Neural cell (in vitro differentiated cells): Measurements from ENCODE around the gene PKNOX2. TPM values are rescaled to one million over a fixed set of nuclear protein-coding genes. Genes with fewer than 3 reads are reported as not detected.

Source experiments
- H2AFZ ChIP-seq: fragments of 200-600, 300-800 bp; sonication (generic), shearing (Covaris generic); 2 replicates; pipeline ENCODE4 v1.6.0; 2014; ENCODE audit warnings: low read depth, mild to moderate bottlenecking, antibody characterized with exemption, low read length, moderate library complexity
- H3F3A ChIP-seq: fragments of 200-600 bp; shearing (Covaris generic); 2 replicates; pipeline ENCODE4 v1.6.1; 2016; ENCODE audit warnings: mild to moderate bottlenecking, moderate library complexity, mixed read lengths, antibody characterized with exemption, low read length; ENCODE audit not compliant: insufficient read depth, poor library complexity, severe bottlenecking
- H3K27ac ChIP-seq: fragments of 200-600, 300-800 bp; sonication (generic), shearing (Covaris generic); 2 replicates; pipeline ENCODE4 v1.5.1; 2014; ENCODE audit warnings: mild to moderate bottlenecking, low read length, moderate library complexity
- H3K27me3 ChIP-seq: fragments of 300-800, 200-600 bp; sonication (generic), shearing (Covaris generic); 2 replicates; pipeline ENCODE4 v1.6.0; 2014; ENCODE audit warnings: mild to moderate bottlenecking, low read depth, low read length, moderate library complexity; ENCODE audit not compliant: insufficient read depth
- H3K36me3 ChIP-seq: fragments of 300-800, 200-600 bp; sonication (generic), shearing (Covaris generic); 2 replicates; pipeline ENCODE4 v1.5.1; 2014; ENCODE audit warnings: mild to moderate bottlenecking, antibody characterized with exemption, low read length, moderate library complexity; ENCODE audit not compliant: insufficient read depth
- H3K4me2 ChIP-seq: fragments of 300-800, 200-600 bp; sonication (generic), shearing (Covaris generic); 2 replicates; pipeline ENCODE4 v1.6.0; 2014; ENCODE audit warnings: mild to moderate bottlenecking, low read length
- H3K4me3 ChIP-seq: fragments of 300-800, 200-600 bp; sonication (generic), shearing (Covaris generic); 2 replicates; pipeline ENCODE4 v1.5.1; 2014; ENCODE audit warnings: mild to moderate bottlenecking, low read length, moderate library complexity
- H3K79me2 ChIP-seq: fragments of 200-600 bp; shearing (Covaris generic); replicated peaks from 2 replicates; pipeline ENCODE4 v1.6.0; 2014; ENCODE audit warnings: mild to moderate bottlenecking, low read length, moderate library complexity; ENCODE audit not compliant: insufficient read depth
- H3K9ac ChIP-seq: fragments of 300-800, 200-600 bp; sonication (generic), shearing (Covaris generic); 2 replicates; pipeline ENCODE4 v1.6.1; 2016; ENCODE audit warnings: mild to moderate bottlenecking, low read length, mixed read lengths
- H3K9me2 ChIP-seq: fragments of 200-600 bp; shearing (Covaris generic); 2 replicates; pipeline ENCODE4 v1.6.1; 2016; ENCODE audit warnings: mild to moderate bottlenecking, low read length, mixed read lengths; ENCODE audit not compliant: insufficient read depth
- H3K9me3 ChIP-seq: fragments of 200-600, 300-800 bp; sonication (generic), shearing (Covaris generic); 2 replicates; pipeline ENCODE4 v1.6.1; 2016; ENCODE audit warnings: mild to moderate bottlenecking, mixed run types, low read length, moderate library complexity, mixed read lengths
- H4K20me1 ChIP-seq: fragments of 200-600 bp; shearing (Covaris generic); 2 replicates; pipeline ENCODE4 v1.6.1; 2016; ENCODE audit warnings: mild to moderate bottlenecking, mixed run types; ENCODE audit not compliant: insufficient read depth
- EP300 ChIP-seq: fragments of 450-650 bp; conservative IDR thresholded peaks from 2 replicates; pipeline ENCODE4 v1.6.1; 2014; ENCODE audit warnings: antibody characterized with exemption, mild to moderate bottlenecking, moderate library complexity; ENCODE audit not compliant: poor library complexity, severe bottlenecking
- EZH2 ChIP-seq: fragments of 200-600, 300-800 bp; shearing (Covaris generic), sonication (generic); IDR thresholded peaks from 2 replicates; pipeline ENCODE4 v1.6.1; 2014; ENCODE audit warnings: antibody characterized with exemption, low read length, borderline replicate concordance, mild to moderate bottlenecking; ENCODE audit not compliant: insufficient read depth, poor library complexity, severe bottlenecking
- MXI1 ChIP-seq: fragments of 450-650 bp; conservative IDR thresholded peaks from 2 replicates; pipeline ENCODE4 v1.6.1; 2014; ENCODE audit warnings: antibody characterized with exemption, mild to moderate bottlenecking; ENCODE audit not compliant: poor library complexity, severe bottlenecking
- POLR2AphosphoS5 ChIP-seq: IDR thresholded peaks from 2 replicates; pipeline ENCODE4 v1.6.1; 2012
- RAD21 ChIP-seq: fragments of 450-650 bp; conservative IDR thresholded peaks from 2 replicates; pipeline ENCODE4 v1.6.1; 2014; ENCODE audit warnings: antibody characterized with exemption, mild to moderate bottlenecking, moderate library complexity
- SMC3 ChIP-seq: fragments of 450-650 bp; conservative IDR thresholded peaks from 2 replicates; pipeline ENCODE4 v1.6.1; 2014; ENCODE audit warnings: antibody characterized with exemption, mild to moderate bottlenecking, moderate library complexity; ENCODE audit not compliant: poor library complexity
- TAF1 ChIP-seq: IDR thresholded peaks from 2 replicates; pipeline ENCODE4 v1.6.1; 2012; ENCODE audit warnings: low read depth
- polyA plus RNA-seq: library from polyadenylated mRNA; depleted of rRNA; stranded (reverse); fragments of >200 nt; gene quantifications from 2 replicates; pipeline ENCODE4 v1.2.3, GENCODE V29; 2014
- TF ChIP-seq, protein P1 (sequence below): fragments of 450-650 bp; IDR thresholded peaks from 2 replicates; pipeline ENCODE4 v1.5.1; 2014; ENCODE audit warnings: antibody characterized with exemption, mild to moderate bottlenecking, moderate library complexity; ENCODE audit not compliant: poor library complexity, severe bottlenecking
- TF ChIP-seq, protein P2 (sequence below): IDR thresholded peaks from 2 replicates; pipeline ENCODE4 v1.6.1; 2012; ENCODE audit warnings: borderline replicate concordance

Gene PKNOX2
- polyA plus RNA-seq, 1 donor from 2014 or later: 0.99 TPM

DNA sequence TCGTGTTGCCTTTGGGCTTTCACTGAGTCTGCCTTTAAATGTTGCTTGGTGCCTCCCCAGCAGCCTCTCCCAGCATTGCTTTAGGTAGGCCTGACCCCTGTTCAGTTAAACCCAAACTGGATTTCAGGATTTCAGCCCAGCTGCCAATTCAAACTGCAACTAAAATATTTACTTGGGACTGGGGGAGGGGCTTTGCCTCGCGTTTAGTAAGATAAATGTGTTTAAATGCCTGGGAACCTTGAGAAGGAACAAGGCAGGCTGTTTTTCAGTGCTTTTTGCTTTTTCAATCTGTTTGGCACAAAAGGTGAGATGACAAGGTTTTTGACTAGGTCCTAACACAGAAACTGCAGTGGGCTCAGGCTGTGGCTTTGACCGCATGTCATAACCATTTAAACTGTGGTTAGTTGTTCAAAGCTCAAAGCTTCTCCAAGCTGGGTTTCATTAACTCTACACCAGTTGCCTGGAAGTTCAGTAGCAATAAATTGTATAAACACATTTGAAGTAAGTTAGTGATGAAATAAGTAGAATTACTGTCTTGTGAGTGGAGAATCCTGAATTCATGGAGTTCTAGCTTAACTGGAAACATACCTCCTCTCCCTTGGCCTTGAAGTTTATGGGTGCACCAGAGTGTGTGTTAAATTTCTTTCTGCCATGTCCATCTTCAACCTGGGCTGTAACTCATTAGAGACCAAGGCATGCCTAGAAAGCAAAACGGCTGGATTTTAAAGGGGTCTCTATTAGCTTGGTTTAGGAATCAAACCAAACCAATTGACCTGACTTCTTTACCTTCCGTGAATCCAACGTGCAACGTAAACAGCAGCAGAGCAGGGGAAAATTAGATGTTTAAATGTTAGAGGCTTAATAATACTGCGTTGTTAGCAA is 3.6 kb downstream of the PKNOX2 start:
- Histone ChIP-seq H3K4me2 (peak overlapping the region; percentile 71), H3K9ac (peak overlapping the region; percentile 95), H3K9me3 (no peaks in the 10 kb centered on the region), H3K4me3 (peak overlapping the region; percentile 97), H3K36me3 (no peaks in the 10 kb centered on the region), H3K9me2 (no peaks in the 10 kb centered on the region), H3K27me3 (no peaks in the 10 kb centered on the region), H2AFZ (no peak overlapping the region), H3F3A (peaks cover 13% of the 10 kb centered on the region), H4K20me1 (no peaks in the 10 kb centered on the region), H3K27ac (peak overlapping the region; percentile 1), H3K79me2 (peaks cover 46% of the 10 kb centered on the region)
- no peak for TF ChIP-seq MXI1
- no peak for TF ChIP-seq RAD21
- TF ChIP-seq TAF1: no peak
- no peak for TF ChIP-seq SMC3
- no peak for TF ChIP-seq EZH2
- no peak for TF ChIP-seq EP300
- TF ChIP-seq, protein P1, sequence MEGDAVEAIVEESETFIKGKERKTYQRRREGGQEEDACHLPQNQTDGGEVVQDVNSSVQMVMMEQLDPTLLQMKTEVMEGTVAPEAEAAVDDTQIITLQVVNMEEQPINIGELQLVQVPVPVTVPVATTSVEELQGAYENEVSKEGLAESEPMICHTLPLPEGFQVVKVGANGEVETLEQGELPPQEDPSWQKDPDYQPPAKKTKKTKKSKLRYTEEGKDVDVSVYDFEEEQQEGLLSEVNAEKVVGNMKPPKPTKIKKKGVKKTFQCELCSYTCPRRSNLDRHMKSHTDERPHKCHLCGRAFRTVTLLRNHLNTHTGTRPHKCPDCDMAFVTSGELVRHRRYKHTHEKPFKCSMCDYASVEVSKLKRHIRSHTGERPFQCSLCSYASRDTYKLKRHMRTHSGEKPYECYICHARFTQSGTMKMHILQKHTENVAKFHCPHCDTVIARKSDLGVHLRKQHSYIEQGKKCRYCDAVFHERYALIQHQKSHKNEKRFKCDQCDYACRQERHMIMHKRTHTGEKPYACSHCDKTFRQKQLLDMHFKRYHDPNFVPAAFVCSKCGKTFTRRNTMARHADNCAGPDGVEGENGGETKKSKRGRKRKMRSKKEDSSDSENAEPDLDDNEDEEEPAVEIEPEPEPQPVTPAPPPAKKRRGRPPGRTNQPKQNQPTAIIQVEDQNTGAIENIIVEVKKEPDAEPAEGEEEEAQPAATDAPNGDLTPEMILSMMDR: no peak
- TF ChIP-seq POLR2AphosphoS5: no peak
- TF ChIP-seq, protein P2, sequence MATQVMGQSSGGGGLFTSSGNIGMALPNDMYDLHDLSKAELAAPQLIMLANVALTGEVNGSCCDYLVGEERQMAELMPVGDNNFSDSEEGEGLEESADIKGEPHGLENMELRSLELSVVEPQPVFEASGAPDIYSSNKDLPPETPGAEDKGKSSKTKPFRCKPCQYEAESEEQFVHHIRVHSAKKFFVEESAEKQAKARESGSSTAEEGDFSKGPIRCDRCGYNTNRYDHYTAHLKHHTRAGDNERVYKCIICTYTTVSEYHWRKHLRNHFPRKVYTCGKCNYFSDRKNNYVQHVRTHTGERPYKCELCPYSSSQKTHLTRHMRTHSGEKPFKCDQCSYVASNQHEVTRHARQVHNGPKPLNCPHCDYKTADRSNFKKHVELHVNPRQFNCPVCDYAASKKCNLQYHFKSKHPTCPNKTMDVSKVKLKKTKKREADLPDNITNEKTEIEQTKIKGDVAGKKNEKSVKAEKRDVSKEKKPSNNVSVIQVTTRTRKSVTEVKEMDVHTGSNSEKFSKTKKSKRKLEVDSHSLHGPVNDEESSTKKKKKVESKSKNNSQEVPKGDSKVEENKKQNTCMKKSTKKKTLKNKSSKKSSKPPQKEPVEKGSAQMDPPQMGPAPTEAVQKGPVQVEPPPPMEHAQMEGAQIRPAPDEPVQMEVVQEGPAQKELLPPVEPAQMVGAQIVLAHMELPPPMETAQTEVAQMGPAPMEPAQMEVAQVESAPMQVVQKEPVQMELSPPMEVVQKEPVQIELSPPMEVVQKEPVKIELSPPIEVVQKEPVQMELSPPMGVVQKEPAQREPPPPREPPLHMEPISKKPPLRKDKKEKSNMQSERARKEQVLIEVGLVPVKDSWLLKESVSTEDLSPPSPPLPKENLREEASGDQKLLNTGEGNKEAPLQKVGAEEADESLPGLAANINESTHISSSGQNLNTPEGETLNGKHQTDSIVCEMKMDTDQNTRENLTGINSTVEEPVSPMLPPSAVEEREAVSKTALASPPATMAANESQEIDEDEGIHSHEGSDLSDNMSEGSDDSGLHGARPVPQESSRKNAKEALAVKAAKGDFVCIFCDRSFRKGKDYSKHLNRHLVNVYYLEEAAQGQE: no peak

DNA sequence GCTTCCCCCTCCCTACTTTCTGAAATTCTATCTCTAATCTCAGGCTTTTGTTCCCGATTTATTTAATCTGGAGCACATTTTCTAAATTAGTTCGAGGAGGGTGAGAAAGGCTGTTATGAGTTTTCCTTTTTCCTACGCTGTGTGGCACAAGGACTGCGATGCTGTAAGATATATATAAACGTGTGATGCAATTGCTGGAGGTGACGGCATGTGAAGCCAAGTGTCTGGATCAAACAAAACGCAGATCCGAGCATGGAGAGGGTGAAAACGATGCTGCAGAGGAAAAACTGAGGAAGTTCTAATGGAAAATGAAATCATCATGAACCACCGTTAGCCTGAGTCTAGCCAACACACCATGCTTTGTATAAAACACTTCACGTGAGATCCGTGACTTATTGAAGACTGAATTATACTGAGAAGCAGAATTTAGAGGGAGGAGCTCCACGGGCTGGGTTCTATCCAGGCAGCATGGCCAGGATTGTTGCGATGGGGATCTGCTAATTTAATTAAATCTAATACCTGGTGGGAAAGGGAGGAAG is 4.4 kb downstream of the PKNOX2 start:
- no peaks in the 10 kb centered on the region for H3K36me3 ChIP-seq
- peak overlapping the region; percentile 1 for H3K27ac ChIP-seq
- no peak overlapping the region for H3K9ac ChIP-seq
- H2AFZ ChIP-seq: no peak overlapping the region
- TF ChIP-seq EZH2 (no peak), SMC3 (no peak), TAF1 (no peak), RAD21 (no peak), POLR2AphosphoS5 (peak; percentile 29), EP300 (no peak)
- TF ChIP-seq, protein P1: no peak
- TF ChIP-seq, protein P2: peak; percentile 18
- H3K4me3 ChIP-seq: no peak overlapping the region
- H3K4me2 ChIP-seq: no peak overlapping the region
- H4K20me1 ChIP-seq: no peaks in the 10 kb centered on the region
- H3K79me2 ChIP-seq: peaks cover 47% of the 10 kb centered on the region
- H3K27me3 ChIP-seq: no peaks in the 10 kb centered on the region
- peaks cover 10% of the 10 kb centered on the region for H3F3A ChIP-seq
- no peaks in the 10 kb centered on the region for H3K9me3 ChIP-seq
- H3K9me2 ChIP-seq: no peaks in the 10 kb centered on the region
